Endodermal cell (in vitro differentiated cells): Measurements from ENCODE around the gene GPATCH3. TPM values are rescaled to one million over a fixed set of nuclear protein-coding genes. Genes with fewer than 3 reads are reported as not detected.
"Not testable (repeated sequence)": the region's sequence is repeated elsewhere in the genome, so short reads cannot be mapped to it uniquely, and the experiment has no call there.

Experiments used
- DNase-seq: peaks from one replicate; pipeline ENCODE4 v3.0.0-alpha.2; 2017
- H3K27ac ChIP-seq: 2 replicates; pipeline ENCODE4 v1.5.1; 2013; ENCODE audit warnings: mild to moderate bottlenecking, low read depth, low read length, moderate library complexity
- H3K27me3 ChIP-seq: 2 replicates; pipeline ENCODE4 v1.6.1; 2013; ENCODE audit warnings: mild to moderate bottlenecking, low read length, moderate library complexity; ENCODE audit not compliant: insufficient read depth, control insufficient read depth, poor library complexity, severe bottlenecking
- H3K36me3 ChIP-seq: 2 replicates; pipeline ENCODE4 v1.7.0; 2013; ENCODE audit warnings: mild to moderate bottlenecking, low read length, moderate library complexity; ENCODE audit not compliant: control insufficient read depth, insufficient read depth
- H3K4me1 ChIP-seq: one replicate; pipeline ENCODE4 v1.7.0; 2013; ENCODE audit warnings: low read length; ENCODE audit not compliant: control insufficient read depth, insufficient read depth
- H3K4me3 ChIP-seq: 2 replicates; pipeline ENCODE4 v1.5.1; 2013; ENCODE audit warnings: mild to moderate bottlenecking, low read length, moderate library complexity
- H3K9ac ChIP-seq: 2 replicates; pipeline ENCODE4 v1.6.1; 2013; ENCODE audit warnings: mild to moderate bottlenecking, low read length, moderate library complexity; ENCODE audit not compliant: poor library complexity, severe bottlenecking; ENCODE audit errors: extremely low read depth
- H3K9me3 ChIP-seq: 2 replicates; pipeline ENCODE4 v1.6.1; 2013; ENCODE audit warnings: mild to moderate bottlenecking, low read length, moderate library complexity; ENCODE audit not compliant: control insufficient read depth
- H3K27ac Mint-ChIP-seq: 2 replicates; pipeline ENCODE4 v1.8.0; 2020; ENCODE audit warnings: mixed read lengths
- H3K27me3 Mint-ChIP-seq: 2 replicates; pipeline ENCODE4 v1.8.0; 2021; ENCODE audit warnings: mild to moderate bottlenecking, mixed read lengths; ENCODE audit not compliant: insufficient read depth
- H3K36me3 Mint-ChIP-seq: 2 replicates; pipeline ENCODE4 v1.8.0; 2020; ENCODE audit warnings: low read depth, mixed read lengths
- H3K4me1 Mint-ChIP-seq: 2 replicates; pipeline ENCODE4 v1.8.0; 2020; ENCODE audit warnings: mixed read lengths
- H3K4me3 Mint-ChIP-seq: 2 replicates; pipeline ENCODE4 v1.8.0; 2020; ENCODE audit warnings: mild to moderate bottlenecking, moderate library complexity, mixed read lengths
- H3K9me3 Mint-ChIP-seq: 2 replicates; pipeline ENCODE4 v1.8.0; 2020; ENCODE audit warnings: mild to moderate bottlenecking, mixed read lengths
- CTCF ChIP-seq: fragments of 200-600 bp; sonication (generic); conservative IDR thresholded peaks from 2 replicates; pipeline ENCODE4 v1.5.0; 2021; ENCODE audit warnings: antibody characterized with exemption, mild to moderate bottlenecking
- WGBS, 2 experiments: methylation state at CpG; one replicate each; pipeline versions ENCODE4 v1.1.5 to v1.1.7; 2013; ENCODE audit warnings: missing lambda C conversion rate in 2 of 2, mixed read lengths in 1 of 2; ENCODE audit not compliant: insufficient coverage in 1 of 2, insufficient read length in 1 of 2; 5-methylcytosine and 5-hydroxymethylcytosine counted together
- total RNA-seq, 2 donors: library from RNA; stranded (reverse); fragmentation: NEBNext Ultra II Directional in 1 of 2; extraction: Animal tissue kit (Norgen Biotek cat#: 25700) in 1 of 2; gene quantifications; 2 replicates in 1 of 2; 3 replicates in 1 of 2; pipeline ENCODE4 v1.2.1, GENCODE V29; 2021

Gene GPATCH3
- total RNA-seq, 2 donors from 2014 or later: 21.3 to 23.2 TPM

DNA sequence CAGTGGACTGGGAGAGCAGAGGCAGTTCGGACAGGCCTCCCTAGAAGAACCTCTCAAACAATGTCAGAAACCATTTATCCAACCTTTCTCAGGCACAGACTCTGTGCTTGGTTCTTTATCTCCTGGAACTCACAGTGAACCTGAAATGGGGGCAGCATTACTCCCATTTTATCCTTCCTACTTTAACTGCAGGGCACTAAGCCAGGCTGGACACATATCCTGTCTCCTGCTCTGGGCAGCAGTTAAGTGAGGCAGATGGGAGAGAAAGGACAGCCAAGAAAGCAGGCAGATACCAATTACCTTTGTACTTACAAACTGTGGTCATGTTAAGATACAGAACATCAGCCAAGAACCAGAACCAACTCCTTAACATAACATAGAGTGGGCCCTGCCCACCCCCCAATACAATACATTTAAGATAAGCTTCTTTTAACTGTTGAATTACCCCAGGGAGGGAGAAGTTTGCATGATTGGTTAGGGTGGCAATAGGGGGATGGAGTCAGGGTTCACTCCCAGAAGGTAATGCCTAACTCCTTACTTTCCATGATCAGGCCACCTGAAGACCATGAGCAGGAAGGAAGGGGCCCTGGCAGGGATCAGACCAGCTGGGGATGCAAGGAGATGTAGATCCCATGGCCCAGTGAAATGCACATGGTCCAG is 49.1 kb upstream of the GPATCH3 start:
- Mint-ChIP-seq H3K27me3 (no peaks in the 10 kb centered on the region), H3K4me1 (peaks cover 5% of the 10 kb centered on the region), H3K36me3 (peaks cover 56% of the 10 kb centered on the region), H3K9me3 (no peaks in the 10 kb centered on the region), H3K27ac (peak overlapping the region; percentile 61), H3K4me3 (no peak overlapping the region)
- Histone ChIP-seq H3K9ac (no peak overlapping the region), H3K9me3 (no peaks in the 10 kb centered on the region), H3K4me3 (no peak overlapping the region), H3K4me1 (no peaks in the 10 kb centered on the region), H3K27ac (no peak overlapping the region), H3K27me3 (no peaks in the 10 kb centered on the region), H3K36me3 (peaks cover 35% of the 10 kb centered on the region)
- TF ChIP-seq CTCF: no peak
- 87% methylated on average over 1 of the region's 1 CpG; no CpG with 5 or more reads in 1 of the 2 experiments for WGBS, 2 experiments
- DNase-seq: no peak

- H3K27ac ChIP-seq, H3K27me3 ChIP-seq, H3K4me3 Mint-ChIP-seq, H3K4me1 Mint-ChIP-seq, H3K4me1 ChIP-seq, H3K27ac Mint-ChIP-seq, H3K27me3 Mint-ChIP-seq, H3K9me3 Mint-ChIP-seq, H3K9me3 ChIP-seq, H3K4me3 ChIP-seq, H3K9ac ChIP-seq, DNase-seq: not testable (repeated sequence)
- peaks cover 41% of the 10 kb centered on the region for H3K36me3 ChIP-seq
- 96 to 97% methylated on average over 15 to 16 of the region's 16 CpGs for WGBS, 2 experiments
- peaks cover 57% of the 10 kb centered on the region for H3K36me3 Mint-ChIP-seq
Observed at GRCh38 chr1:26948725-26949057, 48.4 kb upstream of the GPATCH3 start.

- no peak overlapping the region for H3K27ac Mint-ChIP-seq
- Histone ChIP-seq H3K4me1 (peaks cover 9% of the 10 kb centered on the region), H3K27ac (no peak overlapping the region), H3K36me3 (peaks cover 62% of the 10 kb centered on the region), H3K27me3 (no peaks in the 10 kb centered on the region), H3K9me3 (no peaks in the 10 kb centered on the region), H3K4me3 (no peak overlapping the region), H3K9ac (no peak overlapping the region)
- TF ChIP-seq CTCF: no peak
- peaks cover 68% of the 10 kb centered on the region for H3K36me3 Mint-ChIP-seq
- no peaks in the 10 kb centered on the region for H3K27me3 Mint-ChIP-seq
- H3K9me3 Mint-ChIP-seq: peaks cover 3% of the 10 kb centered on the region
- H3K4me1 Mint-ChIP-seq: peaks cover 17% of the 10 kb centered on the region
- DNase-seq: no peak
- WGBS, 2 experiments: 91 to 96% methylated on average over 4 of the region's 4 CpGs
- H3K4me3 Mint-ChIP-seq: no peak overlapping the region
Observed at GRCh38 chr1:26946270-26946669, 46.0 kb upstream of the GPATCH3 start.

DNA sequence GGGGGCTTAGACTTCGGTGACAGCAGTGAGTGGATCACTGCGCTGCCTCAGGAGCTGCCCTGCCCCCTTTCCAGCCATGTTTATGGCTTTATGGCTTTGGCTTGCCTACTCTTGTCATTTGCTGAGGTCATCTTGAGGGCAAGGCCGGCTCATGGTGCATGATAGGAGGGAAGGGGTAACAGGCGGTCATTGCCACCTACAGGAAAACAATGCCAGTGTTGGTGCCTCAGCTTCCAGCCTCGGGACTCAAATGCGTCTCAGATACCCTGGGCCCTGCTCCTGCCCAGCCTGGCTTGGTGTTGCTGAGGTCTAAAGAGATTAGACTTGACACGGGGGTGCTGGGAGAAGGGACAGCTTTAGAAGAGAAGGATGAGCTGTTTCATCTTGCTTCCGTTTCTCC is 45.5 kb upstream of the GPATCH3 start:
- Histone ChIP-seq H3K9me3 (no peaks in the 10 kb centered on the region), H3K9ac (no peak overlapping the region), H3K27me3 (no peaks in the 10 kb centered on the region), H3K4me3 (no peak overlapping the region), H3K4me1 (peaks cover 9% of the 10 kb centered on the region), H3K27ac (no peak overlapping the region), H3K36me3 (peaks cover 65% of the 10 kb centered on the region)
- no peak overlapping the region for H3K4me3 Mint-ChIP-seq
- H3K27ac Mint-ChIP-seq: no peak overlapping the region
- H3K27me3 Mint-ChIP-seq: no peaks in the 10 kb centered on the region
- TF ChIP-seq CTCF: no peak
- H3K4me1 Mint-ChIP-seq: peaks cover 17% of the 10 kb centered on the region
- DNase-seq: no peak
- 92 to 98% methylated on average over 8 of the region's 8 CpGs for WGBS, 2 experiments
- H3K36me3 Mint-ChIP-seq: peaks cover 68% of the 10 kb centered on the region
- H3K9me3 Mint-ChIP-seq: peaks cover 3% of the 10 kb centered on the region
